Measurements from ENCODE around the gene TUT4.

Gene TUT4

DNA sequence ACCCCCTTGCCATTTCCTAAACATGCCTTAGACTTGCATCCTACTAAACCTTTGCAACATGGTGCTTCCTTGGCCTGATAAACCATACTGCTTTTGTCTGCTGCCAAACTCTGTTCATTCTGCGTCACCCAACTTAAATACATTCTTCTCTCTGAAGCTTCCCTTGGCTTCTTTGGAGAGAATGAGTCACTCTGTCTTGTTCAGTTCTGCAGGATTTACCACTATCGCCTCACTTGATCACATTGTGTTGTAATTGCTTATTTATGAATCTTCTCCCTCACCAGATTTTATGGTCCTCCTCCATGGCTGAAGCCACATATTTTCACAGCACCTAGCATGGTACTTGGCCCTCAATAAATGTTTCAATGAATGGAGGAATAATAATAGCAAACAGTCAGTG lies 21.7 kb upstream of the TUT4 start:
- peak; percentile 83 for DNase-seq (ENCODE audit: low read depth)
- no peak overlapping the region for H3K4me3 ChIP-seq (ENCODE audit: low read depth, low read length)

DNA sequence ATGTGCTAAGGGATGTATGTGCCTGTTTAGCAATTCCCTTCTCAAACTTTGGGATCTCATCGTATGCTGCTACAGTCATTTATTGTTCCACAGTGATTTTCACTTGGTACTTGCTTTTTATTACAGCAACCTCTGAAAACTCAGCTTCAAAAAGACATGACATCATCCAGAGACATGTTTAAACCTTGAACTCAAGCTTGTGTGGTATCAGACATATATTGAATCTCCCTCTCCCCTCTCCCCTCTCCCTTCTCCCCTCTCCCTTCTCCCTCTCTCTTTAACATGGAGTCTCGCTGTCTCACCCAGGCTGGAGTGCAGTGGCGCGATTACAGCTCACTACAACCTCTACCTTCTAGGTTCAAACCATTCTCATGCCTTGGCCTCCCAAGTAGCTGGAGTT lies 19.5 kb upstream of the TUT4 start:
- H3K4me3 ChIP-seq (ENCODE audit: low read depth, low read length) = no peak overlapping the region
- no peak for DNase-seq (ENCODE audit: low read depth)

DNA sequence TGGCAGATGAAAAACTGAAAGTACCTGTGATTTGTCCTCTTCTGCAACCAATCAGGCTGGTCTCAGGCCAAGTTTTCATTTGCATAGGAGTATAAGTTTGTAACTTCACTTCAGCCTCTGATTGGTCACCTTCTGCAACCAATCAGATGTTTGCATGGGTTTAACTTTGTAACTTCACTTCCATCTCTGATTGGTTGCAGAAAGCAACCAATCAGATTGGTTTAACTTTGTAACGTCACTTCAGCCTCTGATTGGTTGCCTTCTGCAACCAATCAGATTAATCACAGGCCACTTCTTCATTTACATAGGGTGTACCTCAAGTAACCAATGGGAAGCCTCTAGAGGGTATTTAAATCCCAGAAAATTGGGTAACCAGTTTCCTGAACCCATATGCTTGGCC lies 18.9 kb upstream of the TUT4 start:
- no peak overlapping the region for H3K4me3 ChIP-seq (ENCODE audit: low read depth, low read length)
- DNase-seq (ENCODE audit: low read depth) = no peak

DNA sequence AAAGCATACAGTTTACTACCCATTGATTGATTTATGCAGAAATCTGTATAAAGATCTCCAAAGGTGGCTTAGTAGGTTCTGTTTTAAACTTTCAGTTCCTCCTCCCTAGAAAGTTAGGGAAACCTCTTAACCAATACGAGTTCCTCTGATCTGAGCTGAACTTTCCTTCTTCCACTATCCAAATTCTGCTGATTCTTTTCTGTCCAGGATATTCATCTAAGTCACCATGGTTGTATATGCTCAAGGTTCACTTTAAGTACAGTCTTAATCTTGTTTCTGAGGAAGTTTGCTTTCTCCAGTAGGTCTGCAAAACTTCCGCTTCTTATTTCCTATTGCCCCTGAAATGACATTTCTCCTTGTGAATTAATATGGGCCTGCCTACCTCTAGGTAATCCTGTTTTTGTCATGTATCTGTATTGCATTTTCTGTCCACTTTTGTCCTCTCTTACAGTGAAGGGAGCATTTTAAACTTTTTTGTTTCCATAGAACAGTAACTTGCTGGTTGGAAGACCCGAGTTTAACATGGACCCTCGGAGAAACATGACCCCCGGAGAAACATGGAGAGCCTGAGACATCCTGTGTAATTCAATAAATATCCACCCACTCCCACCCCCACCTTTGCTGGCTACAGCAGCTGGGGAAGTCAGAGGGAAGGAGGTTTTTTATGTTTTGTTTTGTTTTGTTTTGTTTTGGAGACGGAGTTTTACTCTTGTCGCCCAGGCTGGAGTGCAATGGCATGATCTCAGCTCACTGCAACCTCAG lies 16.7 kb upstream of the TUT4 start:
- no peak for DNase-seq (ENCODE audit: low read depth)

DNA sequence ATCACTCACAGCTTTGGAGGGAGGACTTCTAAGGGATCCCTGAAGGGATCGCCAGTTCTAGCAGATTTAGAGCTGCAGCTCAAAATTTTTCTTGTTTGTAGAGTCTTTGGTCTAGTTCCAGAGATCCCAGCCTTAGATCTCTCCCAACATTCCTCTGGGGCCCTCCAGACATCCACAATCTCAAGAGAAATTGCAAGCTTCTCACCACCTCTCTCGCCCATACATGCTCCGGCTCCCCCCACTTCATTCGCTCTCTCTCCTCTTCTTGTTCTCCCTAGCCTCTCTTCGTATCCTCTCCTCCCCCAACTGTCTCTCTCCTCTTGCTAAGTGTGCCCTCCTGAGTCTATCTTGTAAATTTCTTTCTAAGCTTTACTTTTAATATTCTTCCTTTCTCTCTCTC lies 15.1 kb upstream of the TUT4 start:
- DNase-seq (ENCODE audit: low read depth) = no peak

More for the DNA sequence above, 16.7 kb upstream of the TUT4 start:
- no peak overlapping the region for H3K4me3 ChIP-seq (ENCODE audit: low read depth, low read length)

DNA sequence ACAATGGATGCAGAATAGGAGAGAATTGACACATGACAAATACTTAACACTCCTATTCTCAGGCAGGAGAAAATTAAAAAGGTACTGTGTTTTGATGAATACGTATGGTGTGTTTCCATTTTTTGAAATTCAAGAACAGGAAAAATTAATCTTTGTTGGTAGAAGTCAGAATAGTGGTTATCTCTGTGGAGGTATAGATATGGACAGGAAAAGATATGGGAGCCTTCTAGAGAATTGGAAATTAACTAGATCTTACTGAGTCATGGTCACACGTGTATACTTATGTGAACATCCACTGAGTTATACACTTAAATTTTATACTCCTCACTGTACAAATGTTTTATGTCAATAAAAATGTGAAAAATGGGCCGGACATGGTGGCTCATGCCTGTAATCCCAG lies 9.9 kb upstream of the TUT4 start:
- no peak overlapping the region for H3K4me3 ChIP-seq (ENCODE audit: low read depth, low read length)
- DNase-seq (ENCODE audit: low read depth) = no peak

More for the DNA sequence above, 15.1 kb upstream of the TUT4 start:
- no peak overlapping the region for H3K4me3 ChIP-seq (ENCODE audit: low read depth, low read length)

DNA sequence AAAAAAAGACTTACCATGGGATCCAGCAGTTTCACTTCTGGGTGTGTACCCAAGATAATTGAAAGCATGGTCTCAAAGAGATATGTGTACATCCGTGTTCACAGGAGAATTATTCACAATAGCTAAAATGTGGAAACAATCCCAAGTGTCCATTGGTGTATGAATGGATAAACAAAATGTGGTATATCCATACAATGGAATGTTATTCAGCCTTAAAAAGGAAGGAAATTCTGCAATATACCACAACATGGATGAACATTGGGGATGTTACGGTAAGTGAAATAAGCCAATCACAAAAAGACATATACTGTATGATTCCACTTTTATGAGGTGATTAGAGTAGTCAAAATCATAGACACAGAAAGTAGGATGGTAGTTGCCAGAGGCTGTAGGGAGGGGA lies 7.0 kb upstream of the TUT4 start:
- no peak overlapping the region for H3K4me3 ChIP-seq (ENCODE audit: low read depth, low read length)
- no peak for DNase-seq (ENCODE audit: low read depth)

DNA sequence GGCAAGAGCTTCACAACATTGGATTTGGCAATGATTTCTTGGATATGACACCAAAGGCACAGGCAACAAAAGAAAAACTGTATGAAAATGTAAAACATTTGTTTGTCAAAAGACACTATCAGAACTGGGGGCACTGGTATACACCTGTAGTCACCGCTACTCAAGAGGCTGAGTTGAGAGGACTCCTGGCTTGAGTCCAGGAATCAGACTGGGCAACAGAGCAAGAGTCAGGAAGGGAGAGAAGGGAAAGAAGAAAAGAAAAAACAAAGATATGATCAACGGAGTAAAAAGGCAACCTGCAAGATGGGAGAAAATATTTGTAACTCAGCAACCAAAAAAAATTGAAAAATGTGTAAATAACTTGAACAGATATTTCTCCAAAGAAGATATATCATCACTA lies 6.0 kb upstream of the TUT4 start:
- no peak for DNase-seq (ENCODE audit: low read depth)

DNA sequence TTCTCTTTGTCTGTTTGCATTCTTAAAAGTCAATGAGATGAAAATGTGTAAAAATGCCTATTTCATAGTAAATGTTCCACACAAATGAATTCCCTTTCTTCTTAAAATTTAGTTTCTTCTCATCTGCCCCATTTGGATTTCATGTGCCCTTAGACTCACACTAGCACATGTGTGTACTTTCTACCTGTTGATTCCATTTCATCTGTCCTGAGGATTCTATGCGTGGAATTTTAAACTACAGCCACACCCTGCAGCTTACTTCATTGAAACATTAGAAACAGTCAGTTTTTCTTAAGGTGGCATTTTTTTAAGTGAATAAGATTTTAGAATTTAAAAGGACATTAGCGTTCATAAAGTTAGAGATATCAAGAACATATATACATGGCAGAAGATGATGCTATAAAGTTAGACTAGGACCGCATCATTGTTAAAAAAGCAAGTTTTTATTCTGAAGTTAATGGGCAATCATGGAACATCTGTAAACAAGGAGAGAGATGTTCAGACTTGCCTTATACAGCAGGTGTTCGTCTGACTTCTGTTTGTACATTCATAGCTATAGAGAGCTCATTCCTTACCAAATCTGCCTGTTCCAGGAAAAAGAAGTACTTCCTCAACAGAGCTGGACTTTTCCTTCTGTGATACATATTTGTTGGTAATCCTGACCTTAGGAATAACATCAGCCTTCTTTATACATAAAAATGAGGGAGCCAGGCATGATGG lies 3.9 kb upstream of the TUT4 start:
- H3K4me3 ChIP-seq (ENCODE audit: low read depth, low read length) = no peak overlapping the region
- DNase-seq (ENCODE audit: low read depth) = no peak

More for the DNA sequence above, 6.0 kb upstream of the TUT4 start:
- no peak overlapping the region for H3K4me3 ChIP-seq (ENCODE audit: low read depth, low read length)

DNA sequence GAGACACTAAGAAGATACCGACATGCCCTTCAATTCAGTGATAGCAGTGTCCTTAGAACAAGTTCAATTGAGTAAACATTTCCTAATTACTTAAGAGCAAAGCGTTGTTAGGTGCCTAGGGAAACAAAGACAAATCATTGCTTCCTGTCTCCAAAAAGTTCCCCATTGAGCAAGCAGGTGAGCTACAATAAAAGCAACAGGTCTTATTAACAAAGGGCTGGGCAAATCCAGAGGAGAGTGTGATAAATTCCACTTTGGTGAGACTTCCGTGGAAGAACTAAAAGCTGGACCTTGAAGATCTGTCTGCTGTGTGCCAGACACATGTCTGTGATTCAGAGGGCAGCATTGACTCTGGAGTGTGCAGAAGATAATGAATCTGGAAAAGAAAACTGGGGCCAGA lies 1.9 kb upstream of the TUT4 start:
- DNase-seq (ENCODE audit: low read depth) = no peak
- no peak overlapping the region for H3K4me3 ChIP-seq (ENCODE audit: low read depth, low read length)

DNA sequence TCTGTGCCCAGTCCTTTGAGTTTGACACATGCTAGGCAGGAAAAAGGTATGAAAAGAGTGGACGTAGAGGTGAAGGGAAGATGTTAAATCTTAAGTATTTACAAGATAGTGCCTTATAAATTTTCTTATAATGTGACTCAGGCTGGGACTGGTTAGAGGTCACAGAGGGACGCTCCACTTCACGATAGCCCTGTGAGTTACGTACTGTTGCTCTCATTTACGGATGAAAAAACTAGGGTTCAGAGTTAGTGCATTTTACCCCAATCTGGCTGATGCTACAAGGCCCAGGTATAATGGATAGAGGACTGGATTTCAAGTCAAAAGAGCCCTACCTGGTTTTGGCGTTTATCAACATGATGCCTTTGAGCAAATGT lies 1.4 kb upstream of the TUT4 start:
- H3K4me3 ChIP-seq (ENCODE audit: low read depth, low read length) = peak overlapping the region; percentile 89

DNA sequence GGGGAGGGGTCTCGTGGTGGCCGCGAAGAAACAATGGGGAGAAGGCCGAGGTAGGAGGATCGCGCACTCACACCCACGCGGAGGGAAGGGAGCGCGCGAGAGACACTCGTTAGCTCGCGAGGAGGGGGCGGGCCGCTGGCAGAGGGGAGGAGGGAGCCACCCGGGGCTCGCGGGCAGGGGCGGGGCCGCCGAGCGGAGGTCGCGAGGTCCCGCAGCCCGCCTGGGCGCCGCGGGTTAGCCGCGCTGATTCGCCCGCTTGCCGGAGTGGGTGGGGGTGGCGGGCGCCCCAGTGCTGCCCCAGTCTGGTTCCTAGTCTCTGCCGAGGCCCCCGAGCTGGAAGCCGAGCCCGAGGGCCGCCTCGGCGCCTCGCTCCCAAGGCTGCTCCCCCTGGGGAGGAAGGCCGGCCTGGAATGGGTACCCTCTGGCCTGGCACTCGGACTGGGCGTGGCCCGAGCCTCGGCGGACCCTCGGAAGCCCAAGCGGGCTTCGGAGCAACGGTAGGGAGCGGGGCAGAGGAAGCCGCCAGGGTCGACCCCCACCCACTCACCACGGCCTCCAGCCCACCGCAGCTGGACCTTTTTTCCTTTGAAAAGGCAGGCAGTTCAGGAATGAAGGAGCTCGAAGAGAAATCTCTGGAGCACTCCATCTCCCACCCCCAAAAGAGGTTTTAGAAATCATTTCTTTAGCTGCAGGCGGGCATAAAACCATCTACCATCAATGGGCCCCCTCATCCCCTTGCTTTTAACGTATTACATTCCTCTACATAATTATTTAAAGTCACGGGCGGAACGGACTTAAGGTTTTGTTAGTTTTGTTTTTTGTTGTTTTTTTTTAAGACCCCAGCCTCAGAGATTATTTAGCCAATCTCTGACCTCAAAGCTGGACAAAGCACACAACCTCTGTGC lies 722 bp upstream of the TUT4 start:
- DNase-seq (ENCODE audit: low read depth) = peak; percentile 77
- H3K4me3 ChIP-seq (ENCODE audit: low read depth, low read length) = peak overlapping the region; percentile 89

More for the DNA sequence above, 1.4 kb upstream of the TUT4 start:
- no peak for DNase-seq (ENCODE audit: low read depth)

DNA sequence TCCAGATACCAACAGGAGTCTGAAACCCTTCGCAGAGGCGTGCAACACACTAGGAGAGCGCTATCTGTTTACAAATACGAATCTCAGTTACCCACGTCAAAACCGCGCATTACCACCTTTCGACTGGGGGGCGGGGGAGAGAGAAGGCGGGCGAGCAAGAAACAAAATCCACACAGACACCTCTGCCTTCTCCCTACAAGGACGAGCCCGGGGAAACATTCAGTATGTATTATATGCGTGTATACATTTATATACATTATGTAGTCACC lies 722 bp downstream of the TUT4 start:
- peak overlapping the region; percentile 89 for H3K4me3 ChIP-seq (ENCODE audit: low read depth, low read length)
- peak; percentile 43 for DNase-seq (ENCODE audit: low read depth)

DNA sequence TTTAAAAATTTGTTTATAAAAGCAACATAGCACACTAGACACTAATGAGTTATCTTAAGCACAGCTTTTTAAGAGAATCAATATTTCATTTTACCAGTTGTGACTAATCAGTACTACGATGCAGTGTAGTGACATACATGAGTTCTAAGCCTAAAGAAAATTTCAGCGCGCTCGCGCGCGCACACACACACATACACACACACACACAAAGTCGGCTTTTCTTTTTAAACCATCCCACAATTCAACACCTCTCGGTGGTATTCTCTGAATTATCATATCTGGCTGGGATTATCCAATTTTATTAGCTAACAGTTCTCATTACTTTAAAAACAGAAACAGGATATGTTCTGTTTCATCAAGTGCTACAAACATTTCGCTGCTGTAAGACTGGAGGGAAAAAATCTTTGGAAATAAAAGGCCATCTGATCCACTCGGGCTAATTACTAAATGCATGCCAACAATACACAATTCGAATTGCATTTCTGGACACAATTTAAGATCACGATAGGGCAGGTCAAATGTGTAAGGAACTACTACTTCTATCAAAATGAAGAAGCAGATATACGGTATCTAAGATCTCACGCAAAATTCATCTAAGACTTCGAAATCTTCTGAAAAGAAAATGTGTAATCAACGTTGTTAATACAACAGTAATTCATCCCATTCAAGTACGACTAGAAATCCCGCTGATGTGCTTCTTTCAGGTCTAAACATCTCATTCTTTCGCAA lies 1.2 kb downstream of the TUT4 start:
- peak overlapping the region; percentile 89 for H3K4me3 ChIP-seq (ENCODE audit: low read depth, low read length)
- DNase-seq (ENCODE audit: low read depth) = no peak

DNA sequence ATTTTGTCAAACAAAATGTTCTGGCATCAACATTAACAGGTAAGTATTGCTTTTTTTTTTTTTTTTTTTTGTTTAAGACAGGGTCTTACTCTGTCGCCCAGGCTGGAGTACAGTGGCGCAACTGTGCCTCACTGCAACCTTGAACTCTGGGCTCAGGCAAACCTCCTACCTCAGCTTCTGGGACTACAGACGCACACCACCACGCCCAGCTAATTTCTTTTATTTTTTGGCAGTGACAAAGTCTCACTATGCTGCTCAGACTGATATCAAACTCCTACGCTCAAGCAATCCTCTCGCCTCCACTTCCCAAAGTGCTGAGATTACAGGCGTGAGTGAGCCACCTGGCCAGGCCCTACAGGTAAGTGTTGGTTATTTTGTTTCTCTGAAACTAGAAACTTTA lies 2.4 kb downstream of the TUT4 start:
- no peak overlapping the region for H3K4me3 ChIP-seq (ENCODE audit: low read depth, low read length)
- DNase-seq (ENCODE audit: low read depth) = no peak

DNA sequence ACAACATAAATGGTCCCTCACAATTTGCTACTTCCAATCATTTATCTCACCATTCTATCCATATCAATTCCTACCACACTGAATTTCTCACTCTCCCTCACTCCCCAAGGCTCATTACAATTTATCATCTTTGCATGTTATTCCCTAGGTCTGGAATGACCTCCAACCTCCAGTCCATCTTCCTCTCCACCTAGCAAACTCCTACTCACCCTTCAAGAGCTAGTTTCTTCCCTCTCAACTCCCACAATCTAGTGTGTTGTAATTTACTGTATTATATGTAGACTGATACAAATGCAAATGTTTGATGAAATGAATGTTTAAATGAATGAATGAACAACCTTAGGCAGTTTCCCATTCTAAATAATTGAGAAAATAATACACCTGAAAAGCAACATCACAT lies 3.6 kb downstream of the TUT4 start:
- no peak for DNase-seq (ENCODE audit: low read depth)
- H3K4me3 ChIP-seq (ENCODE audit: low read depth, low read length) = no peak overlapping the region

DNA sequence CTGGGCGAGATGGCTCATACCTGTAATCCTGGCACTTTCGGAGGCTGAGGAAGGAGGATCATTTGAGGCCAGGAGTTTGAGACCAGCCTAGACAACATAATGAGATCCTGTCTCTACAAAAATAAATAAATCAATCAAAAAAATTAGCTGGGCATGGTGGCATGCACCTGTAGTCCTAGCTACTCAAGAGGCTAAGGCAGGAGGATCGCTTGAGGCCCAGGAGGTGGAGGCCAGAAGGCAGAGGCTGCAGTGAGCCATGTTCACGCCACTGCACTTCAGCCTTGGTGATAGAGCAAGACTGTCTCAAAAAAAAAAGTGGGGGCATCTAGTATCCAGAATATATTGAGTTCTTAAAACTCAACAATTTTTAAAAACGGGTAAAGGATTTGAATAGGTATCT lies 6.0 kb downstream of the TUT4 start:
- no peak for DNase-seq (ENCODE audit: low read depth)
- H3K4me3 ChIP-seq (ENCODE audit: low read depth, low read length) = no peak overlapping the region

DNA sequence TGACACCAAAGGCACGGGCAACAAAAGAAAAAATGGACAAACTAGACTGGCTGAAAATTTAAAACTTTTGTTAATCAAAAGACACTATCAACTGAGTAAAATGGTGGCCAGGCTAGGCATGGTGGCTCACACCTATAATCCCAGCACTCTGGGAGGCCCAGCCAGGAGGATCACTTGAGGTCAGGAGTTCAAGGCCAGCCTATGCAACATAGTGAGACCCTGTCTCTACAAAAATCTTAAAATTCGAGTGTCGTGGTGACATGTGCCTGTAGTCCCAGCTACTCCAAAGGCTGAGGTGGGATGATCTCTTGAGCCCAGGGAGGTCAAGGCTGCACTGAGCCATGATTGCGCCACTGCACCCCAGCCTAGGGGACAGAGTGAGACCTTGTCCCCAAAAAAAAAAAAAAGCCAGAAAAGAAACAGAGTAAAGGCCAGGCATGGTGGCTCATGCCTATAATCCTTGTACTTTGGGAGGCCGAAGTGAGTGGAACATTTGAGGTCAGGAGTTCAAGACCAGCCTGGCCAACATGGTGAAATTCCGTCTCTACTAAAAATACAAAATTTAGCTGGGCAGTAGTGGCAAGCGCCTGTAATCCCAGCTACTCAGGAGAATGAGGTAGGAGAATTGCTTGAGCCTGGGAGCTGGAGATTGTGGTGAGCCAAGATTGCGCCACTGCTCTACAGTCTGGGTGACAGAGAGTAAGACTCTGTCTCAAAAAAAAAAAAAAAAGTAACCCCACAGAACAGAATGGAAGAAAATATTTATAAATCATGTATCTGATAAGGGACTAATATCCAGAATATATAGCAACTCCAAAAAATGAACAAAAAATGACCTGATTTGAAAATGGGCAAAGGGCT lies 8.0 kb downstream of the TUT4 start:
- no peak for DNase-seq (ENCODE audit: low read depth)
- H3K4me3 ChIP-seq (ENCODE audit: low read depth, low read length) = no peak overlapping the region

Measured in skeletal muscle cell (primary cell).